ENCODE results near the gene RPL7A. TPM values are rescaled to one million over a fixed set of nuclear protein-coding genes. Genes with fewer than 3 reads are reported as not detected.
"Not testable (repeated sequence)": the region's sequence is repeated elsewhere in the genome, so short reads cannot be mapped to it uniquely, and the experiment has no call there.

Gene RPL7A
- total and polyA plus RNA-seq, 5 donors: 973 to 1,455 (median 1,066) TPM

DNA sequence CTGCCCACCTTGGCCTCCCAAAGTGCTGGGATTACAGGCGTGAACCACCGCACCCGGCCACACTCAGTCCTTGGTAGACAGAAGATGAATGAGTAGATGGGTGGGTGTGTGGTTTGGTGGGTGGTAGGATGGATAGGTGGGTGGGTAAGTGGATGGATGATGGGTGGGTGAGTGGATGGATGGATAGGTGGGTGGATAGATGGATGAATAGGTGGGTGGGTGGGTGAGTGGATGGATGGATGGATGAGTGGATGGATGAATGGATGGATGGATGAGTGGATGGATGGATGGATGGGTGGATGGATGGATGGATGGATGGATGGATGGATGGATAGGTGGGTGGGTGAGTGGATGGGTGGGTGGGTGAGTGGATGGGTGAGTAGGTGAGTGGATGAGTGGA lies 44.3 kb downstream of the RPL7A start:
- H3K27me3 ChIP-seq (ENCODE audit: control insufficient read depth, insufficient read depth); intact Hi-C loops (cut with DNase I): not testable (repeated sequence)

DNA sequence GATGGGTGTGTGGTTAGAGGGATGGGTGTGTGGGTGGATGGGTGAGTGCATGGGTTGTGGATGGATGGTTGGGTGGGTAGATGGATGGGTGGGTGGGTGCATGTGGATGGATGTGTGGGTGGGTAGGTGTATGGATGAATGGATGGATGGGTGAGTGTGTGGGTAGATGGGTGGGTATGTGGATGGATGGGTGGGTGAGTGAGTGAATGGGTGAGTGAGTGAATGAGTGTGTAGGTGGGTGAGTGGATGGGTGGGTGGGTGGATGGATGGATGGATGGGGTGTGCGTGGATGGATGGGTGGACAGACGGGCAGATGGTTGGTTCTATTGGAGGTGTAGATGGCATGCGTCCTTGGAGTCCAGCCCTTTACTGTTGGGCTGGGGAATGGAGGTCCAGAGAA lies 45.4 kb downstream of the RPL7A start:
- H3K27ac ChIP-seq (ENCODE audit: low read length): no peak overlapping the region
- H3K27me3 ChIP-seq (ENCODE audit: control insufficient read depth, insufficient read depth): no peaks in the 10 kb centered on the region
- H3K4me1 ChIP-seq (ENCODE audit: control insufficient read depth, insufficient read depth, low read length): no peaks in the 10 kb centered on the region
- DNase-seq (no peak), ATAC-seq (no peak)
- H3K4me3 ChIP-seq (ENCODE audit: low read length): no peak overlapping the region
- no peaks in the 10 kb centered on the region for H3K9me3 ChIP-seq (ENCODE audit: control insufficient read depth, low read length)
- intact Hi-C loops (cut with DNase I): no loop called here
- WGBS: 91% methylated on average over 3 of the region's 3 CpGs

More for the DNA sequence above, 44.3 kb downstream of the RPL7A start:
- H3K9me3 ChIP-seq (ENCODE audit: control insufficient read depth, low read length); H3K27ac ChIP-seq (ENCODE audit: low read length); DNase-seq; H3K4me1 ChIP-seq (ENCODE audit: control insufficient read depth, insufficient read depth, low read length); ATAC-seq; H3K4me3 ChIP-seq (ENCODE audit: low read length): not testable (repeated sequence)
- WGBS: 95% methylated on average over 3 of the region's 3 CpGs

DNA sequence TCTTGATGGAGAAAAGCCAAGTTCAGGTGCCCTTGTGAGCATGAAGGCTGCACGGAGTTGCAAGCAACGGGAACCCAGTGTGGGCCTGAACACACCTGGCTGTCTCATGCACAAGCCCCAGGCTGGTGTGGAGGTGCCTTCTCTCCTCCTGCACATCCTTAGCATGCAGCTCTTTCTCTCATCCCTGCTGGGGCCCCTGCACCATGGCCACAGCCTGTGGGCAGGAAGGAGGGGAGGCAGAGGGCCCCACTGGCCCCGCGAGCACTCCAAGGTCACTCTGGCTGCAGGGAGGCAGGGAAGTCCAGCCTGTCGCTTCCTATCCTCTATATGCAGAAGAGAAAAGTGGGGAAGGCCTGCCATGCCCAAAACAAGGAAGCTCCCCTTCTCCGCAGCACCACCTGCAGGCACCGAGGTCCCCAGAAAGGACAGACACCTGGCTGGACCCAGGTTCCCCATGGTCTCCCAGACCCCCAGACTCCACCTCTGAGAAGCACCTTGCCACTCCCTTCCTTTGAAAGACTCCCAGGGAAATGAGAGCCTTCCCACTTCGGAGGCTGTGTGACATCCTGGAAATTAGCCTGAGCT lies 46.8 kb downstream of the RPL7A start:
- ATAC-seq (no peak), DNase-seq (no peak)
- no peaks in the 10 kb centered on the region for H3K27me3 ChIP-seq (ENCODE audit: control insufficient read depth, insufficient read depth)
- H3K9me3 ChIP-seq (ENCODE audit: control insufficient read depth, low read length): no peaks in the 10 kb centered on the region
- H3K4me3 ChIP-seq (ENCODE audit: low read length): no peak overlapping the region
- 41% methylated on average over 8 of the region's 8 CpGs for WGBS
- no peaks in the 10 kb centered on the region for H3K4me1 ChIP-seq (ENCODE audit: control insufficient read depth, insufficient read depth, low read length)
- intact Hi-C loops (cut with DNase I): no loop called here
- H3K27ac ChIP-seq (ENCODE audit: low read length): no peak overlapping the region

DNA sequence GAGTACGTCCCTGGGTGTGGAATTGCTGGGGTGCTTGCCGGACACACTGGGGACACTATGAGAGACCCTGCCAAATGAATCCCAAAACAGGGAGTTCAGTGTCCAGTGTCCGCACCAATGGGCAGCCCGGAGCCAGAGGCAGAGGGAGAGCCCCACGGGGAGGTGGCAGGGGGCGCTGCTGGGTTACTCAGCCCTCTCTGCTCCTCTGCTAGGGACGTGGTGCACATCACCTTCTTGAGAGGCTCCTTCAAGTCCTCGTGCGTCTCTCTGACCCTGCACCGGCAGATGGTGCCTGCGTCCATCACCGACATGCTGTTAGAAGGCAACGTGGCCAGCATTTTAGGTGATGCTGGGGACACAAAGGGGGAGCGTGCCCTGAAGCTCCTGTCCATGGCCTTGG lies 48.9 kb downstream of the RPL7A start:
- no peak for ATAC-seq

DNA sequence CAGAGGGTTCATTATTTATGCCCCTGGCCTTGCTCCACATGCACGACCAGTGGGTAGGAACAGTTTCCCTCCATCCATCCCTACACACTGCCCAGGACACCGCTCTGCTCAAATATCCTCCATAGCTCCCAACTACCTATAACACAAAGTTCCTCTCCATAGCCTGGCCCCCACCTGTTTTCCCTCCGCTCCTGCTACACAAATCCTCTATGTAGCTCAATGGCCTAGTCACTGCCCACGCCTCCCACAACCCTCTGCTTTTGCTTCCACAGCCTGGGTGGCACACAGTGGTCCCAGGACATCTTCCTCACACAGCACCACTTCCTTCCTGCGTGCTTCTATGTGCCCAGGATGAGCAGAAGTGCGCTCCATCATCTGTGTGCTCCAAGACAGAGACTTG lies 49.4 kb downstream of the RPL7A start:
- 85% methylated on average over 6 of the region's 6 CpGs for WGBS
- ATAC-seq: no peak
- Histone ChIP-seq H3K27ac (ENCODE audit: low read length) (no peak overlapping the region), H3K9me3 (ENCODE audit: control insufficient read depth, low read length) (no peaks in the 10 kb centered on the region), H3K4me1 (ENCODE audit: control insufficient read depth, insufficient read depth, low read length) (no peaks in the 10 kb centered on the region), H3K27me3 (ENCODE audit: control insufficient read depth, insufficient read depth) (no peaks in the 10 kb centered on the region), H3K4me3 (ENCODE audit: low read length) (no peak overlapping the region)
- DNase-seq: no peak
- intact Hi-C loops (cut with DNase I): no loop called here

More for the DNA sequence above, 48.9 kb downstream of the RPL7A start:
- H3K27me3 ChIP-seq (ENCODE audit: control insufficient read depth, insufficient read depth): no peaks in the 10 kb centered on the region
- intact Hi-C loops (cut with DNase I): no loop called here
- no peaks in the 10 kb centered on the region for H3K4me1 ChIP-seq (ENCODE audit: control insufficient read depth, insufficient read depth, low read length)
- no peak overlapping the region for H3K27ac ChIP-seq (ENCODE audit: low read length)
- H3K9me3 ChIP-seq (ENCODE audit: control insufficient read depth, low read length): no peaks in the 10 kb centered on the region
- WGBS: 27% methylated on average over 14 of the region's 14 CpGs
- no peak overlapping the region for H3K4me3 ChIP-seq (ENCODE audit: low read length)
- DNase-seq: no peak

DNA sequence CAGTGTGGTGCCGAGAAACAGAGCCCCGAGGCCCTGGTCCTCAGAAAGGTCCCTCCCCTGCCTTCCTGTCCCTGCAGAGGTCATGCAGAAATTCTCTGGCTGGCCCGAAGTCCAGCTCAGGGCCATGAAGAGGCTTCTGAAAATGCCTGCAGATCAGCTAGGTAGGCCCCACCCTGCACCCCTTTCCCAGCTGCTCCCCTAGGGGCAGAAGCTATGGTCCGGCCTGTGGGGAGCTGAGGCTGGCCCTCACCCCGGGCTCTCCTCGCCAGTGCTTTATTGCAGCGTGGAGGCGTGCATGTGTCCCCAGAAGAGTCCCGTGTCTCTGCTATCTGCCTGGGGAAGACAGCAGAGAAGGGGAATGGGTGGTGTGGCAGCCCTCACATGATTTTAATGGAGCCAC lies 49.9 kb downstream of the RPL7A start:
- no peak overlapping the region for H3K4me3 ChIP-seq (ENCODE audit: low read length)
- ATAC-seq (no peak), DNase-seq (no peak)
- intact Hi-C loops (cut with DNase I): no loop called here
- 60% methylated on average over 9 of the region's 9 CpGs for WGBS
- H3K4me1 ChIP-seq (ENCODE audit: control insufficient read depth, insufficient read depth, low read length): no peaks in the 10 kb centered on the region
- H3K27ac ChIP-seq (ENCODE audit: low read length): no peak overlapping the region
- H3K27me3 ChIP-seq (ENCODE audit: control insufficient read depth, insufficient read depth): no peaks in the 10 kb centered on the region
- H3K9me3 ChIP-seq (ENCODE audit: control insufficient read depth, low read length): no peaks in the 10 kb centered on the region

DNA sequence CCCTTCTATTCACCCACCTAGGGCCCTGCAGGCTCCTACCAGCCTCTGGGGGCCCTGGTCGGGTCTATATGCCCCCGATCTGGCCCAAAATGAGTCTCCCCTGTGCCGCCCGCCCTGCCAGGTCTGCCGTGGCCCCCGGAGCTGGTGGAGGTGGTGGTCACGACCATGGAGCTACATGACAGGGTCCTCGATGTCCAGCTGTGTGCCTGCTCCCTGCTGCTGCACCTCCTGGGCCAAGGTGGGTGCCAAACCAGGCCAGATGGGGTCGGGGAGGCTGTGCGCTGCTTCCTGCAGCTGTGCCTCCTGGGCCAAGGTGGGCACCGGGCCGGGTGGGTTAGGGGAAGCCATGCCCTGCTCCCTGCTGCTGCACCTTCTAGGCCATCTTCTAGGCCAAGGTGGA lies 52.3 kb downstream of the RPL7A start:
- intact Hi-C loops (cut with DNase I): no loop called here
- H3K27me3 ChIP-seq (ENCODE audit: control insufficient read depth, insufficient read depth): no peaks in the 10 kb centered on the region
- ATAC-seq (no peak), DNase-seq (no peak)
- H3K4me1 ChIP-seq (ENCODE audit: control insufficient read depth, insufficient read depth, low read length): no peaks in the 10 kb centered on the region
- no peak overlapping the region for H3K27ac ChIP-seq (ENCODE audit: low read length)
- WGBS: 89% methylated on average over 12 of the region's 12 CpGs
- H3K9me3 ChIP-seq (ENCODE audit: control insufficient read depth, low read length): no peaks in the 10 kb centered on the region
- no peak overlapping the region for H3K4me3 ChIP-seq (ENCODE audit: low read length)

Other genes starting within 250 kb of the RPL7A start
- gene RALGDS, start 227.0 kb upstream of the RPL7A start, total RNA-seq: 10 to 100 TPM; 18.5 to 36.3 (median 32.1) TPM
- 33.8 TPM for gene RALGDS, start 227.0 kb upstream of the RPL7A start, polyA plus RNA-seq
- 10 to 100 TPM in 3 of 4 donors, 1 to 10 TPM in 1; 9.6 to 12.8 (median 11.3) TPM for gene GBGT1, start 184.3 kb upstream of the RPL7A start, total RNA-seq
- gene GBGT1, start 184.3 kb upstream of the RPL7A start, polyA plus RNA-seq: 7.4 TPM
- not detected for gene OBP2B, start 139.0 kb upstream of the RPL7A start, total RNA-seq
- gene OBP2B, start 139.0 kb upstream of the RPL7A start, polyA plus RNA-seq: not detected
- 1 to 10 TPM in 3 of 4 donors, under 1 TPM in 1; 0.66 to 2.0 (median 1.6) TPM for gene ABO, start 73.0 kb upstream of the RPL7A start, total RNA-seq
- gene ABO, start 73.0 kb upstream of the RPL7A start, polyA plus RNA-seq: 1.0 TPM
- gene SURF6, start 12.0 kb upstream of the RPL7A start, total RNA-seq: 10 to 100 TPM; 10.9 to 13.2 (median 11.9) TPM
- 13.9 TPM for gene SURF6, start 12.0 kb upstream of the RPL7A start, polyA plus RNA-seq
- gene MED22, start 87 bp upstream of the RPL7A start, total RNA-seq: 10 to 100 TPM; 19.0 to 22.7 (median 20.6) TPM
- 15.2 TPM for gene MED22, start 87 bp upstream of the RPL7A start, polyA plus RNA-seq
- 10 to 100 TPM; 34.0 to 54.4 (median 43.1) TPM for gene SURF1, start 8.3 kb downstream of the RPL7A start, total RNA-seq
- 98.8 TPM for gene SURF1, start 8.3 kb downstream of the RPL7A start, polyA plus RNA-seq
- gene SURF2, start 8.3 kb downstream of the RPL7A start, total RNA-seq: 10 to 100 TPM; 11.3 to 13.3 (median 12.5) TPM
- 23.4 TPM for gene SURF2, start 8.3 kb downstream of the RPL7A start, polyA plus RNA-seq
- gene SURF4, start 27.8 kb downstream of the RPL7A start, total RNA-seq: 100 to 1,000 TPM in 1 of 4 donors, 10 to 100 TPM in 3; 70.2 to 129 (median 91.5) TPM
- 67.2 TPM for gene SURF4, start 27.8 kb downstream of the RPL7A start, polyA plus RNA-seq
- gene STKLD1, start 28.1 kb downstream of the RPL7A start, total RNA-seq: 1 to 10 TPM in 1 of 4 donors, under 1 TPM in 2, not detected in 1; 0.31 to 1.0 (median 0.37) TPM
- 1.3 TPM for gene STKLD1, start 28.1 kb downstream of the RPL7A start, polyA plus RNA-seq
- gene REXO4, start 69.8 kb downstream of the RPL7A start, total RNA-seq: 10 to 100 TPM; 11.9 to 16.3 (median 15.0) TPM
- 10.5 TPM for gene REXO4, start 69.8 kb downstream of the RPL7A start, polyA plus RNA-seq
- 1 to 10 TPM; 2.1 to 4.1 (median 3.5) TPM for gene ADAMTS13, start 74.1 kb downstream of the RPL7A start, total RNA-seq
- gene ADAMTS13, start 74.1 kb downstream of the RPL7A start, polyA plus RNA-seq: 4.6 TPM
- gene CACFD1, start 111.8 kb downstream of the RPL7A start, total RNA-seq: 10 to 100 TPM; 10.8 to 13.9 (median 13.8) TPM
- gene CACFD1, start 111.8 kb downstream of the RPL7A start, polyA plus RNA-seq: 12.8 TPM
- 1 to 10 TPM; 1.7 to 4.0 (median 3.6) TPM for gene SLC2A6, start 130.9 kb downstream of the RPL7A start, total RNA-seq
- 3.7 TPM for gene SLC2A6, start 130.9 kb downstream of the RPL7A start, polyA plus RNA-seq
- gene MYMK, start 176.7 kb downstream of the RPL7A start, total RNA-seq: not detected
- gene MYMK, start 176.7 kb downstream of the RPL7A start, polyA plus RNA-seq: not detected
- gene ADAMTSL2, start 186.5 kb downstream of the RPL7A start, total RNA-seq: 10 to 100 TPM; 30.3 to 90.2 (median 47.1) TPM
- gene ADAMTSL2, start 186.5 kb downstream of the RPL7A start, polyA plus RNA-seq: 37.3 TPM

All from right cardiac atrium (tissue), 5 donors.